A549 (cell line): ENCODE measurements around the gene MBD3. TPM values are rescaled to one million over a fixed set of nuclear protein-coding genes. Genes with fewer than 3 reads are reported as not detected.
A peak's percentile ranks its signal among the peaks of the same experiment; 100 is the strongest.

Source experiments
- ATAC-seq, 2 experiments: fragments of 200-7000 bp in 1 of 2; fragments of >200 bp in 1 of 2; cut with Nextera tagmentation in 1 of 2; cut with Tn5 transposase in 1 of 2; 3 replicates each; pipeline versions ENCODE4 v1.8.0 to v1.9.1; 2018 to 2020; ENCODE audit warnings: mild to moderate bottlenecking in 1 of 2, moderate library complexity in 1 of 2
- CTCF ChIA-PET: fragments of 300-600 bp; sonication (Branson Sonifier 250); formaldehyde crosslinking; extraction: SDS; loops from one replicate; lab custom pipeline; 2021; ENCODE audit warnings: antibody characterized with exemption, inconsistent platforms; lab: Yijun Ruan, JAX
- POLR2A ChIA-PET: fragments of 350-600 bp; formaldehyde crosslinking; extraction: SDS; loops from one replicate; lab custom pipeline; 2021; ENCODE audit warnings: antibody characterized with exemption, inconsistent platforms; lab: Yijun Ruan, JAX
- DNase-seq, 2 experiments: peaks; one replicate each; pipeline versions ENCODE4 v3.0.0 to v3.0.0-alpha.2; 2011 to 2016; ENCODE audit warnings: low read depth in 1 of 2, low spot score in 1 of 2
- FAIRE-seq: peaks from 2 replicates; lab custom pipeline; 2011; peaks lifted over from hg19 to GRCh38; lab: Jason Lieb, UNC
- H3K27ac ChIP-seq, 2 experiments: fragments of >200 bp; sonication (Bioruptor Twin); formaldehyde crosslinking; 3 replicates each; pipeline ENCODE4 v1.5.1; 2016 to 2017
- H3K4me1 ChIP-seq: fragments of >200 bp; sonication (Bioruptor Twin); formaldehyde crosslinking; 3 replicates; pipeline ENCODE4 v1.6.1; 2016
- H3K4me2 ChIP-seq: fragments of >200 bp; sonication (Bioruptor Twin); formaldehyde crosslinking; 3 replicates; pipeline ENCODE4 v1.6.1; 2016
- H3K4me3 ChIP-seq: fragments of >200 bp; sonication (Bioruptor Twin); formaldehyde crosslinking; 3 replicates; pipeline ENCODE4 v1.5.1; 2016
- H3K9me3 ChIP-seq: fragments of >200 bp; sonication (Bioruptor Twin); formaldehyde crosslinking; 3 replicates; pipeline ENCODE4 v1.6.1; 2016
- BHLHE40 ChIP-seq: IDR thresholded peaks from 2 replicates; pipeline ENCODE4 v1.6.1; 2012; ENCODE audit warnings: low read depth, low read length, inconsistent platforms
- CBX2 ChIP-seq: fragments of 200-600 bp; sonication (generic); IDR thresholded peaks from 2 replicates; pipeline ENCODE4 v1.6.1; 2016; ENCODE audit warnings: low read depth, mild to moderate bottlenecking, borderline replicate concordance
- CEBPB ChIP-seq, 2 experiments: fragments of >200 bp in 1 of 2; sonication (Bioruptor Twin) in 1 of 2; formaldehyde crosslinking in 1 of 2; IDR thresholded peaks; 2 replicates each; pipeline ENCODE4 v1.6.1; 2012 to 2016
- CHD4 ChIP-seq: fragments of 200-600 bp; sonication (generic); IDR thresholded peaks from 2 replicates; pipeline ENCODE4 v1.6.1; 2016; ENCODE audit warnings: antibody characterized with exemption, mild to moderate bottlenecking, borderline replicate concordance
- HDAC2 ChIP-seq: fragments of 200-600 bp; sonication (generic); IDR thresholded peaks from 2 replicates; pipeline ENCODE4 v1.6.1; 2016
- HOXA7 ChIP-seq: fragments of 250-450 bp; sonication (Bioruptor Pico); IDR thresholded peaks from 2 replicates; pipeline ENCODE4 v1.5.0; 2020; ENCODE audit warnings: mild to moderate bottlenecking, moderate library complexity
- HOXB5 ChIP-seq: fragments of 250-450 bp; sonication (Bioruptor Pico); IDR thresholded peaks from 2 replicates; pipeline ENCODE4 v1.5.0; 2020; ENCODE audit warnings: mild to moderate bottlenecking, moderate library complexity
- KDM1A ChIP-seq: fragments of 200-600 bp; sonication (generic); IDR thresholded peaks from 2 replicates; pipeline ENCODE4 v1.6.1; 2016; ENCODE audit warnings: low read depth, mild to moderate bottlenecking
- KDM5A ChIP-seq: fragments of 200-600 bp; sonication (generic); IDR thresholded peaks from 2 replicates; pipeline ENCODE4 v1.6.1; 2016; ENCODE audit warnings: antibody characterized with exemption, mild to moderate bottlenecking
- MYC ChIP-seq: IDR thresholded peaks from 2 replicates; pipeline ENCODE4 v1.6.1; 2012; ENCODE audit warnings: mild to moderate bottlenecking, inconsistent platforms, low read length, improper control_type of control experiment, borderline replicate concordance
- NFE2L2 ChIP-seq: fragments of 150-350 bp; conservative IDR thresholded peaks from 2 replicates; pipeline ENCODE4 v1.6.1; 2014; ENCODE audit warnings: low read length
- RARB ChIP-seq: fragments of 250-450 bp; sonication (Bioruptor Pico); IDR thresholded peaks from 2 replicates; pipeline ENCODE4 v1.8.0; 2021; ENCODE audit warnings: mild to moderate bottlenecking, moderate library complexity
- ZFP36 ChIP-seq: fragments of 450-650 bp; IDR thresholded peaks from 2 replicates; pipeline ENCODE4 v1.6.1; 2014; ENCODE audit warnings: borderline replicate concordance; ENCODE audit not compliant: partially characterized antibody
- WGBS: methylation state at CpG from one replicate; pipeline ENCODE4 v1.1.6; 2017; ENCODE audit errors: missing lambda C conversion rate; 5-methylcytosine and 5-hydroxymethylcytosine counted together
- polyA plus RNA-seq, 4 experiments: library from polyadenylated mRNA; depleted of rRNA in 3 of 4; stranded (reverse); fragments of >200 nt; fragmentation: RNase III in 1 of 4; extraction: RNeasy Plus Mini Kit Qiagen cat#74134 plus additional on column Dnase treatment in 1 of 4; gene quantifications; 2 replicates in 3 of 4; 3 replicates in 1 of 4; pipeline ENCODE4 v1.2.3, GENCODE V29; 2011 to 2017
- TF ChIP-seq, protein P1 (sequence below): fragments of 200-600 bp; sonication (generic); IDR thresholded peaks from 2 replicates; pipeline ENCODE4 v1.6.1; 2016; ENCODE audit warnings: antibody characterized with exemption, mild to moderate bottlenecking, moderate library complexity
- TF ChIP-seq, protein P2 (sequence below): fragments of 250-450 bp; sonication (Bioruptor Pico); IDR thresholded peaks from 2 replicates; pipeline ENCODE4 v1.5.0; 2020; ENCODE audit warnings: low read depth, mild to moderate bottlenecking, moderate library complexity

MBD3 gene
- polyA plus RNA-seq, 2 of the 4 experiments (the other 2 are of a cell fraction) = 22.7 to 41.4 TPM

DNA sequence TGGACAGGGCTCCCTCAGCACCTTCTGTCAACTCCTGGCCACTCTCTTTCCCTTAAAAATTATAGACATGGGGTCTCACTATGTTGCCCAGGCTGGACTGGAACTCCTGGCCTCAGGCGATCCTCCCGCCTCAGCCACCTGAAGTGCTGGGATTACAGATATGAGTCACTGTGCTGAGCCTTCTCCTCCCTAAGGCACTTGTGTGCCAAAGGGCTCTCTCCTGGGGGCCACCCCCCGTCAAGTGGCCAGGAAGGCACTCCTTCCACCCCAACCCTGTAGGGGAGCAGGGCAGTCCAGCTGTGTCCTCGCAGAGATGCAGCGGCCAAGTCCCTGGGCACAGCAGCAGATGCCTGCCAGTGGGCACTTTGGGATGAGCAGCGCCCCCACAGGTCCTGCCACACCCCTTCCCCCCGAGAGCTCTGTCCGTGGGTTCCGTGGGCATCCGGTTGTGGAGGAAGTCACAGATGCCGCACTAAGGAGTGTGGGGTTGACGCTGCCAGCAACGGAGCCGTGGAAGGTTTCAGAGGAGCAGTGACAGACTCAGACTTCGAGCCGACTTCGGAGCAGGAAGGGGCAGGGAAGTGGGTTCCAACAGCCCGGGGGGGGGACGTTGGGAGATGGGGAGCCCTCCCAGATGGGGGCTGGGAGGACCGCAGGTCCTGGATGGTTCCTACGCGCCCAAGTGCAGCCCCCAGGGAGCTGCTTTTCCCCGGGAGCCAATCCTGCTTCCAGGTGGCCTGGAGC is 15.9 kb upstream of the MBD3 start:
- POLR2A ChIA-PET = no interaction called here
- no peaks in the 10 kb centered on the region for H3K9me3 ChIP-seq
- no peak overlapping the region for H3K4me2 ChIP-seq
- peaks cover 13% of the 10 kb centered on the region for H3K4me1 ChIP-seq
- peak overlapping the region in 1 of 2 experiments; percentile 16; a peak in 1 of 6 replicates for H3K27ac ChIP-seq
- no peak for ATAC-seq
- WGBS = 83% methylated on average over 8 of the region's 23 CpGs
- TF ChIP-seq NFE2L2 = no peak
- TF ChIP-seq CEBPB (IDR thresholded peaks at IDR 0.05) = no peak
- TF ChIP-seq RARB (CRISPR knock-in tag) = no peak
- TF ChIP-seq CBX2 = no peak
- TF ChIP-seq BHLHE40 = no peak
- no peak for TF ChIP-seq HOXB5 (CRISPR knock-in tag)
- no peak for TF ChIP-seq CHD4
- TF ChIP-seq, protein P1, sequence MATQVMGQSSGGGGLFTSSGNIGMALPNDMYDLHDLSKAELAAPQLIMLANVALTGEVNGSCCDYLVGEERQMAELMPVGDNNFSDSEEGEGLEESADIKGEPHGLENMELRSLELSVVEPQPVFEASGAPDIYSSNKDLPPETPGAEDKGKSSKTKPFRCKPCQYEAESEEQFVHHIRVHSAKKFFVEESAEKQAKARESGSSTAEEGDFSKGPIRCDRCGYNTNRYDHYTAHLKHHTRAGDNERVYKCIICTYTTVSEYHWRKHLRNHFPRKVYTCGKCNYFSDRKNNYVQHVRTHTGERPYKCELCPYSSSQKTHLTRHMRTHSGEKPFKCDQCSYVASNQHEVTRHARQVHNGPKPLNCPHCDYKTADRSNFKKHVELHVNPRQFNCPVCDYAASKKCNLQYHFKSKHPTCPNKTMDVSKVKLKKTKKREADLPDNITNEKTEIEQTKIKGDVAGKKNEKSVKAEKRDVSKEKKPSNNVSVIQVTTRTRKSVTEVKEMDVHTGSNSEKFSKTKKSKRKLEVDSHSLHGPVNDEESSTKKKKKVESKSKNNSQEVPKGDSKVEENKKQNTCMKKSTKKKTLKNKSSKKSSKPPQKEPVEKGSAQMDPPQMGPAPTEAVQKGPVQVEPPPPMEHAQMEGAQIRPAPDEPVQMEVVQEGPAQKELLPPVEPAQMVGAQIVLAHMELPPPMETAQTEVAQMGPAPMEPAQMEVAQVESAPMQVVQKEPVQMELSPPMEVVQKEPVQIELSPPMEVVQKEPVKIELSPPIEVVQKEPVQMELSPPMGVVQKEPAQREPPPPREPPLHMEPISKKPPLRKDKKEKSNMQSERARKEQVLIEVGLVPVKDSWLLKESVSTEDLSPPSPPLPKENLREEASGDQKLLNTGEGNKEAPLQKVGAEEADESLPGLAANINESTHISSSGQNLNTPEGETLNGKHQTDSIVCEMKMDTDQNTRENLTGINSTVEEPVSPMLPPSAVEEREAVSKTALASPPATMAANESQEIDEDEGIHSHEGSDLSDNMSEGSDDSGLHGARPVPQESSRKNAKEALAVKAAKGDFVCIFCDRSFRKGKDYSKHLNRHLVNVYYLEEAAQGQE = no peak
- no peak for TF ChIP-seq KDM1A
- TF ChIP-seq HOXA7 = no peak
- TF ChIP-seq KDM5A = no peak
- TF ChIP-seq ZFP36 = no peak
- no peak for TF ChIP-seq MYC
- TF ChIP-seq, all 56 proteins: peak for 0
- CTCF ChIA-PET = interaction anchor here (1.5 to 1.7 kb wide), 3 partner anchors 10 to 217 kb away, joined by 3 to 4 read pairs (median 3); no protein-coding TSS in a partner anchor
- H3K4me3 ChIP-seq = no peak overlapping the region
- DNase-seq = no peak
- FAIRE-seq = no peak

DNA sequence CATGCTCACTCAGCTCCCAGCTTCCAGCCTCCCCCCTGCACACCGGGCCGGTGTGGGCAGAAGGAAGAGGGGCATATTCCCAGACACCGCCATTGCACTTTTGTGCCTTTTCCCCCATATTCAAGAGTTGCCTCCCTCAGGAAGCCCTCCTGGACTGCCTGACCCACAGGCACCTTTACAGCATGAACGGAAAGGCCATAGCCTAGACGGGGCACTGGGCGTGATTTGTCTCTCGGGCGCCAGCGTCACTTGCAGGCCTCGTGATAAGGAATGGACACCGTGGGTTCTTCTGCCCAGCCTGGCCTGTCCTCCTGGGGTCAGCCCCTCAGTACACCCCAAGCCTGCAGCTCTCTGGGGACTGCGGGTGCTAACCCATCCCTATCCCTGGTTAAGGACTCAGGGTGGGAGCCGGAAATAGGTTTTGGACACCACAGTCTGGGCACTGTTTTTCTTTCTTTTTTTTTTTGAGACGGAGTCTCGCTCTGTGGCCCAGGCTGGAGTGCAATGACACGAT is 13.5 kb upstream of the MBD3 start:
- POLR2A ChIA-PET = interaction anchor here (1.0 to 3.1 kb wide), 3 partner anchors 13 to 66 kb away, joined by 3 to 11 read pairs (median 3); partner anchors contain the start of gene MBD3
- CTCF ChIA-PET = interaction anchor here (0.8 to 2.9 kb wide), 9 partner anchors 11 to 190 kb away, joined by 3 to 13 read pairs (median 3); no protein-coding TSS in a partner anchor
- WGBS = 45% methylated on average over 15 of the region's 16 CpGs
- Histone ChIP-seq H3K9me3 (no peaks in the 10 kb centered on the region), H3K27ac (peak overlapping the region; percentile 71 to 98), H3K4me3 (peak overlapping the region; percentile 96), H3K4me1 (peaks cover 13% of the 10 kb centered on the region), H3K4me2 (peak overlapping the region; percentile 93)
- FAIRE-seq = no peak
- ATAC-seq = no peak; a peak in 1 of 6 replicates
- no peak for DNase-seq
- TF ChIP-seq HDAC2 = peak; percentile 87
- TF ChIP-seq KDM1A = peak; percentile 88
- TF ChIP-seq, protein P2, sequence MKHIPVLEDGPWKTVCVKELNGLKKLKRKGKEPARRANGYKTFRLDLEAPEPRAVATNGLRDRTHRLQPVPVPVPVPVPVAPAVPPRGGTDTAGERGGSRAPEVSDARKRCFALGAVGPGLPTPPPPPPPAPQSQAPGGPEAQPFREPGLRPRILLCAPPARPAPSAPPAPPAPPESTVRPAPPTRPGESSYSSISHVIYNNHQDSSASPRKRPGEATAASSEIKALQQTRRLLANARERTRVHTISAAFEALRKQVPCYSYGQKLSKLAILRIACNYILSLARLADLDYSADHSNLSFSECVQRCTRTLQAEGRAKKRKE (CRISPR knock-in tag) = no peak
- TF ChIP-seq CHD4 = peak; percentile 82; the same call in 1 of the 2 replicates
- peak; percentile 99 for TF ChIP-seq ZFP36
